Body of pancreas (tissue), 4 donors: ENCODE data around the gene RWDD1.

Experiments
- POLR2A ChIP-seq, 3 donors: fragments of 450-650 bp; IDR thresholded peaks; one replicate each; pipeline ENCODE4 v1.6.1; 2016; ENCODE audit warnings: antibody characterized with exemption in 3 of 3, mild to moderate bottlenecking in 2 of 3
- TF ChIP-seq, protein P1 (sequence below), 7 experiments: fragments of 450-650 bp in 4 of 7; fragments of 200-600 bp in 3 of 7; sonication (generic) in 3 of 7; IDR thresholded peaks; one replicate each; pipeline ENCODE4 v1.5.1; 2016 to 2019; ENCODE audit warnings: antibody characterized with exemption in 7 of 7

DNA sequence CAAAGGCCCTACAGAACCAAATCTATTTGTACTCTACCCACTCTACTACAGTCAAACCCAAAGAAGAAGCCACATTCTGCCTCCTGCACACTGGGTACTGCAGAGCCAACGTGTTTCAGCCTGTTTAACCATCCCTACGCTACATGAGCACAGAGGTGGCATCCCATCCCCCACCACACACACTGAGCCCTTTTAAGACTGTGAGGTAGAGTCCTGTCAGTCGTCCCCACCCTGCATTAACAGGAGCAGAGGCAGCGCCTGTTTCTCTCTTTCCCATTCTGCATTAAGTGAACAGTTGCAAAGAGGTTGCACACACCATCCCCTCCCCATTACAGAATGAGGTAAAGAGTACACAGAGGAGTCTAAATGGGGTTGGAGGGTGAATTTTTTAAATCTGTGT lies 39.8 kb downstream of the RWDD1 start:
- TF ChIP-seq, protein P1, sequence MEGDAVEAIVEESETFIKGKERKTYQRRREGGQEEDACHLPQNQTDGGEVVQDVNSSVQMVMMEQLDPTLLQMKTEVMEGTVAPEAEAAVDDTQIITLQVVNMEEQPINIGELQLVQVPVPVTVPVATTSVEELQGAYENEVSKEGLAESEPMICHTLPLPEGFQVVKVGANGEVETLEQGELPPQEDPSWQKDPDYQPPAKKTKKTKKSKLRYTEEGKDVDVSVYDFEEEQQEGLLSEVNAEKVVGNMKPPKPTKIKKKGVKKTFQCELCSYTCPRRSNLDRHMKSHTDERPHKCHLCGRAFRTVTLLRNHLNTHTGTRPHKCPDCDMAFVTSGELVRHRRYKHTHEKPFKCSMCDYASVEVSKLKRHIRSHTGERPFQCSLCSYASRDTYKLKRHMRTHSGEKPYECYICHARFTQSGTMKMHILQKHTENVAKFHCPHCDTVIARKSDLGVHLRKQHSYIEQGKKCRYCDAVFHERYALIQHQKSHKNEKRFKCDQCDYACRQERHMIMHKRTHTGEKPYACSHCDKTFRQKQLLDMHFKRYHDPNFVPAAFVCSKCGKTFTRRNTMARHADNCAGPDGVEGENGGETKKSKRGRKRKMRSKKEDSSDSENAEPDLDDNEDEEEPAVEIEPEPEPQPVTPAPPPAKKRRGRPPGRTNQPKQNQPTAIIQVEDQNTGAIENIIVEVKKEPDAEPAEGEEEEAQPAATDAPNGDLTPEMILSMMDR (IDR thresholded peaks at IDR 0.05), result no peak
- no peak for TF ChIP-seq POLR2A (IDR thresholded peaks at IDR 0.05)
